ENCODE results near the gene AMD1. TPM values are rescaled to one million over a fixed set of nuclear protein-coding genes. Genes with fewer than 3 reads are reported as not detected.

Gene AMD1
- total and polyA plus RNA-seq, 2 of the 8 experiments (the other 6 are each of a cell fraction or from before 2014, with no cell fraction given): 60.9 to 177 TPM

- TF ChIP-seq POLR2A (IDR thresholded peaks at IDR 0.05; ENCODE audit: control extremely low read depth in 1 of 2, low read depth in 2 of 2, low read length in 2 of 2) (peak; percentile 35 to 47; a peak in 2 of 3 replicates), KDM1A (IDR thresholded peaks at IDR 0.05; ENCODE audit: borderline replicate concordance, low read length) (no peak), POLR2AphosphoS5 (IDR thresholded peaks at IDR 0.05; ENCODE audit: low read depth, low read length) (peak; percentile 82), HDAC6 (IDR thresholded peaks at IDR 0.05; ENCODE audit: low read depth, low read length) (no peak), JUN (IDR thresholded peaks at IDR 0.05; ENCODE audit: low read depth, low read length) (no peak)
- no peaks in the 10 kb centered on the region for H3K79me1 ChIP-seq (ENCODE audit: low read depth, low read length)
- no peaks in the 10 kb centered on the region; a peak in 1 of 7 replicates for H3K27me3 ChIP-seq (replicated peaks in 1 of 4; ENCODE audit: control insufficient read depth in 3 of 4, extremely low read depth in 1 of 4, insufficient read depth in 3 of 4, low read length in 3 of 4)
- H4K5ac ChIP-seq (ENCODE audit: insufficient read length, low read depth, low read length): no peak overlapping the region
- no peak overlapping the region for H4K91ac ChIP-seq (replicated peaks; ENCODE audit: insufficient read length, low read length)
- H2AFZ ChIP-seq (ENCODE audit: low read length): no peak overlapping the region
- H2BK20ac ChIP-seq (ENCODE audit: low read length): no peak overlapping the region
- H3K23ac ChIP-seq (ENCODE audit: insufficient read length): no peak overlapping the region
- peaks cover 0 to 8% of the 10 kb centered on the region in 2 experiments for H4K20me1 ChIP-seq (replicated peaks in 1 of 2; ENCODE audit: control insufficient read depth in 1 of 2, insufficient read depth in 2 of 2, low read length in 2 of 2)
- H3K14ac ChIP-seq (ENCODE audit: insufficient read length): no peak overlapping the region
- H3K4ac ChIP-seq (replicated peaks; ENCODE audit: insufficient read length, low read depth, low read length): no peak overlapping the region
- H2BK12ac ChIP-seq (ENCODE audit: low read depth, low read length): no peak overlapping the region
- H3K4me3 ChIP-seq (ENCODE audit: extremely low read depth in 1 of 4, insufficient read depth in 2 of 4, low read depth in 3 of 4, low read length in 4 of 4): no peak overlapping the region
- H3K9ac ChIP-seq (replicated peaks in 1 of 4; ENCODE audit: extremely low read depth in 1 of 4, low read depth in 3 of 4, low read length in 3 of 4): no peak overlapping the region
- no peak overlapping the region for H3K4me2 ChIP-seq (ENCODE audit: insufficient read depth in 1 of 2, low read depth in 2 of 2, low read length in 2 of 2)
- peaks cover 12 to 17% of the 10 kb centered on the region in 2 experiments for H3K9me3 ChIP-seq (ENCODE audit: insufficient read depth in 2 of 2, low read depth in 1 of 2, low read length in 1 of 2)
- H2BK120ac ChIP-seq (replicated peaks; ENCODE audit: low read depth, low read length): no peak overlapping the region
- H3K4me1 ChIP-seq (replicated peaks in 1 of 4; ENCODE audit: control insufficient read depth in 3 of 4, insufficient read depth in 4 of 4, low read length in 3 of 4): no peaks in the 10 kb centered on the region
- DNase-seq (ENCODE audit: low read depth in 1 of 2, low spot score in 2 of 2) (no peak), FAIRE-seq (no peak)
- H2BK15ac ChIP-seq (ENCODE audit: low read length): no peak overlapping the region
- no peaks in the 10 kb centered on the region for H3K79me2 ChIP-seq (ENCODE audit: control insufficient read depth in 1 of 2, insufficient read depth in 2 of 2, low read length in 2 of 2)
- no peak overlapping the region for H3K27ac ChIP-seq (ENCODE audit: low read depth, low read length)
- CTCF ChIA-PET (ENCODE audit: partially characterized antibody): no interaction called here
- no peak overlapping the region for H3K18ac ChIP-seq (ENCODE audit: extremely low read depth, low read length)
- POLR2A ChIA-PET (ENCODE audit: partially characterized antibody): interaction anchor here (1.7 to 9.7 kb wide), 4 partner anchors 12 to 23 kb away, joined by 5 to 81 read pairs (median 6); partner anchors contain the start of gene AMD1
- no peak overlapping the region for H4K8ac ChIP-seq (ENCODE audit: extremely low read depth, insufficient read depth, low read length)
- no peaks in the 10 kb centered on the region for H3K23me2 ChIP-seq (ENCODE audit: low read depth, low read length)
- peaks cover 3 to 28% (median 22%) of the 10 kb centered on the region in 4 experiments; a peak in 7 of 8 replicates for H3K36me3 ChIP-seq (ENCODE audit: control insufficient read depth in 2 of 4, insufficient read depth in 4 of 4, low read length in 3 of 4)
- H2BK5ac ChIP-seq (ENCODE audit: low read depth, low read length): no peak overlapping the region
- no peak overlapping the region for H3K56ac ChIP-seq (replicated peaks; ENCODE audit: insufficient read length, low read depth, low read length)
- no peak overlapping the region for H2AK5ac ChIP-seq (ENCODE audit: low read depth, low read length)
- 95% methylated on average over 5 of the region's 5 CpGs; no CpG with 5 or more reads in 1 of the 2 experiments for WGBS, 2 experiments (ENCODE audit: extremely low coverage in 1 of 2, insufficient coverage in 1 of 2, insufficient read length in 1 of 2, insufficient replicate concordance in 2 of 2, low coverage in 1 of 2, low lambda C conversion rate in 2 of 2, missing lambda C conversion rate in 1 of 2)
These were observed 25.5 kb downstream of the AMD1 start for GRCh38 chr6:110900028-110900598.

All from H1 (cell line).